GM21576 (cell line): Measurements from ENCODE around the gene MOK.
"Not testable (repeated sequence)": the region's sequence is repeated elsewhere in the genome, so short reads cannot be mapped to it uniquely, and the experiment has no call there.

Source experiments
- ATAC-seq: cut with Tn5 transposase; IDR thresholded peaks from one replicate; pipeline ENCODE4 v1.9.1; 2021; ENCODE audit warnings: mild to moderate bottlenecking, moderate library complexity; ENCODE audit not compliant: unreplicated experiment

Gene MOK

DNA sequence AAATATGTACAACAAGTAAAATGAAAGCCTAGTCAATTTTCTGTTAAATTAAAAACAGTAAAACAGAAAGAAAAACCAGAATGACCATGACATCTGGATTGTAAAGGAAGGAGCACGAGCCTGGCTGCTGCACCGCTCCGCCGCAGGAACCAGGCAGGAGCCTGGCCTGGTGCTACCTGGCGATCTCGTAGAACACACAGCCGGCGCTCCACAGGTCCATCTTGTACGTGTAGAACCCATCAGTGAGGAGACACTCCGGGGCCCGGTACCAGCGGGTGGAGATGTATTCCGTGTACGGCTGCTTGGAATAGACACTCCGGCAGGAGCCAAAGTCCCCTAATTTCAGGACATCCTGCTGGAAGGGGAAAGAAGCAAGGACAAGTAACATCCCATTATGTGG lies 54.3 kb downstream of the MOK start:
- no peak for ATAC-seq

DNA sequence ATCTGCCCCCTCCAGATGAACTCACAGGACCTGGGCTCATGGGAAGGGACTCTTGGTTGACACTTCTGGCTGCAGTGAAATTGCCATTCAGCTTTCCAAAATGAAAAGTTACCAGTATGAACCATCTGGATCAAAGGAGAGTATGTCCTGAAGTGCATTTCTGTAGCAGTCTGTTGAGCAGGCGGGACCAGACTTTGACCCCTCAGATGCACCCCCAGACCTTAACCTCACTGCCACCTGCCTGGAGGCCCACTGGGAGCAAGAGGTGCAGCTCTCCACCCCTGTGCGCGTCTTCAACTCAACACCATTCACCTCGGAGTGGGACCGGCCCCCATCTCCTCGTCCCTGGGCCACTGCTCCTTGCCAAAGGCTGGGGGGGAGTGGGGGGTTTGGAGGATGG lies 55.0 kb downstream of the MOK start:
- no peak for ATAC-seq

DNA sequence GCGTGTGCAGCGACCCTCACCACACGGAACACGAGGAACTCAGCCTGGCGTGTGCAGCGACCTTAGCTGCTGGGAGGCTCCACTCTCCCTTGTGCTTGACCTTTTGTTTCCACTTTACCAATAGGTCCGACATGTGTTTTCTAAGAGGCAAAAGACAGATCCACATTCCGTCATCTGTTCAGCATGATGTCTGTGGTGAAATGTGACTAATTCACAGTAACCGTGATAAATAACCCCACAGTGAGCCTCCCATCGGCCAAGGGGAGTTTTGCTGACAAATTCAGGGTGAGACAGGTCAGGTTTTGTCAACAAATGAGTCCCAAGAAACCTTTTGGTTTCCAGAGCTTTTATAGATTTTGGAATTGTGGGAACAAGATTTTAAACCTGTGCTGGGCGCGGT lies 55.9 kb downstream of the MOK start:
- ATAC-seq = no peak

DNA sequence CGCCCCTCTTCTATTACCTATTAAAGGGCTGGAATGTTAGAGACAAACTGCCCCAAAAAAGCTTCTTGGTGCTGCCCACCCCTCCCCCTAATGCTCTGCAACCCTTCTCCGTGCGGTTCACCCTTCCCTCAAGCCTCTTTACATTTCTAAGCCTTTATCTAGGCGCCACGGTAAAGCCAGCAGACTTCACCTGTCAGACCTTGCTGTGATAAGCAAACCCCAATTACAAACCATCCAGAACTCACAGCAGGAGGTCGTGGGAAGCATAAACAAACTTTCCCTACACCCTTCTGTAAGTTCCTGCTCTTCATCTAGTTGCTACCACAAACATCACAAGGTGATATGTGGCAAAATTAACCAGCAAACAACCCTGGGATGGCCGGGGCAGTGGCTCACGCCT lies 56.8 kb downstream of the MOK start:
- ATAC-seq = no peak

DNA sequence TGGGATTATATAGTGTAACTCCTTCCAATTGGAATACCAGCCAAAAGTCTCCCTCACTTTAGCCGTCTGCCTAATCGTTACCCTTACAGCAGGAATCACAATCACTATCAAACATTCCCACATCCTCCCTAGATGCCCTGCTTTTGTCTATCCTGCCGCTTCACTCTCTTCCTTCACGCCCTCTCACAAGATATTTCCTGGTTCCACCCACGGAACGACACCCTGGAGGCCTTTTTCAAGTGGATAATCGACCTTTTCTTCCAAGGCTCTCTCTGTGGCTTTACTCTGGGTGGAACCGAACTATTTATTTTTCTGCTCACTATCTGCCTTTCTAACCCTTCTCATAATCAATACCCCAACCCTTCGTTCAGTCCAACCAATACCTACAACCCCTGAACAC lies 58.9 kb downstream of the MOK start:
- ATAC-seq = no peak

DNA sequence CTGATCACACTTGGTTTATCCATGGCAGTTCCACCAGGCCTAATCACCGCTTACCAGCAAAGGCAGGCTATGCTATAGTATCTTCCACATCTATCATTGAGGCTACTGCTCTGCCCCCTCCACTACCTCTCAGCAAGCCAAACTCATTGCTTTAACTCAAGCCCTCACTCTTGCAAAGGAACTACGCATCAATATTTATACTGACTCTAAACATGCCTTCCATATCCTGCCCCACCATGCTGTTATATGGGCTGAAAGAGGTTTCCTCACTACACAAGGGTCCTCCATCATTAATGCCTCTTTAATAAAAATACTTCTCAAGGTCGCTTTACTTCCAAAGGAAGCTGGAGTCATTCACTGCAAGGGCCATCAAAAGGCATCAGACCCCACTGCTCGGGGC lies 61.2 kb downstream of the MOK start:
- ATAC-seq = not testable (repeated sequence)

DNA sequence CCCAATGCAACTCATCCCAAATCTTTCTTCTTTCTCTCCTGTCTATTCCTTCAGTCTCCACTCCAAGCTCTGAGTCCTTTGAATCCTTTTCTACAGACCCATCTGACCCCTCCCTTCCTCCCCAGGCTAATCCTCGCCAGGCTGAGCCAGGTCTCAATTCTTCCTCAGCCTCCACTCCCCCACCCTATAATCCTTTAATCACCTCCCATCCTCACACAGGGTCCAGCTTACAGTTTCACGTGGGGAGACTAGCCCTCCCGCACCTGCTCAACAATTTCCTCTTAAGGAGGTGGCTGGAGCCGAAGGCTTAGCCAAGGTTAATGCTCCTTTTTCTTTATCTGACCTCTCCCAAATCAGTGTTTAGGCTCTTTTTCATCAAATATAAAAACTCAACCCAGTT lies 63.8 kb downstream of the MOK start:
- ATAC-seq = no peak

DNA sequence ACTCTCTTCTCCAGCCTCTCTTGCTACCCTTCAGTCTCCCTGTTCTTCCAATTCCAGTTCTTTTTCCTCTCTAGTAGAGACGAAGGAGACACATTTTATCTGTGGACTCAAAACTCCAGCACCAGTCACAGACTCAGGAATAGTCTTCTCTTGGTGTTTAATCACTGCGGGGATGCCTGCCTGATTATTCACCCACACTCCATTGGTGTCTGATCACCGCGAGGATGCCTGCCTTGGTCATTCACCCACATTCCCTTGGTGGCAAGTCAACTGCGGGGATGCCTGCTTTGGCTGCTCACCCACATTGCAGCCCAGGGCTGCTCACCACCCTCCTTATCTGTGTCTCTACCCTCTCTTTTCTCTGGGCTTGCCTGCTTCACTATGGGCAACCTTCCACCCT lies 64.5 kb downstream of the MOK start:
- not testable (repeated sequence) for ATAC-seq

DNA sequence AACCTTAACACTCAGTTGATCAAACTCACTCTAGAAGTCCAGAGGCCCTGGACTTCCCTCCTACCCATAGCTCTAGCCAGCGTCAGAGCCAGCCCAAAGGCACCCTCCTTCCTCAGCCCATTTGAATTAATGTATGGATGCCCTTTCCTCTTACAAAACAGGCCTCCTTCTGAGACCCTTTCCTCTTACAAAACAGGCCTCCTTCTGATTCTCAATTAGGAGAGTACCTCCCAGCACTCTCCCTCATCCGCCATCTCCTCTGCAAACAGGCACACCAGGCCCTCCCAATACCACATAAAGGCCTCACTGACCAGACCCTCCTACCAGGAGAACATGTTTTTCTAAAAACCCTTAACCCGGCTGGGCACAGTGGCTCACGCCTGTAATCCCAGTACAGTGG lies 65.7 kb downstream of the MOK start:
- ATAC-seq = no peak

DNA sequence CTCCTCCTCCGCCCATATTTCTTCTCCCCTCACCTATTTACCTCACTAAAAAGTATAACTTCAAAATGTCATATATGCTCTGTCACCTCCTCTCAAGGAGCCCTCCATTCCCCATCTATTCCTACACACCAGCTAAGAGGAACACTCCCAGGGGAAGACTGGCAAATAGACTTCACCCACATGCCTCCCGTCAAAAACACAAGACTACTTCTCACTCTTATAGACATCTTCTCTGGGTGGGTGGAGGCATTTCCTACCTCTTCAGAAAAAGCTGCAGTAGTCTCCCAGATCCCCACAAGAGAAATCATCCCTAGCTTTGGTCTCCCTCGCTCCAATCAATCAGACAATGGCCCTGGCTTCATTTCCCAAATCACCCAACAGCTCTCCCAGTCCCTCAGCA lies 66.2 kb downstream of the MOK start:
- no peak for ATAC-seq

DNA sequence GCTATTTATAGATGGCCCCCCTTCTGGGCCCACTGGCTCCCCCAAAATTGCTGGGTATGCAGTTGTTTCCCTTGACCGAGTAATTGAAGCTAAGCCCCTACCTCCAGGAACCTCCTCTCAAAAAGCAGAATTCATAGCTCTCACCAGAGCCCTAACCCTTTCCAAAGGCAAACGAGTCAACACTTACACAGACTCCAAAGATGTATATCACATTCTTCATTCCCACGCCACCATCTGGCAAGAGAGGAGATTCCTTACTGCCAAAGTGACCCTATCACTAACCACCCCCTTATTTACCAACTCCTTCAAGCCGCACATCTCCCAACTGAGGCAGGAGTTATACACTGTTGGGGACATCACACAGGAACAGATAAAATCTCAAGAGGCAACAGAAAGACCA lies 66.8 kb downstream of the MOK start:
- ATAC-seq = no peak

DNA sequence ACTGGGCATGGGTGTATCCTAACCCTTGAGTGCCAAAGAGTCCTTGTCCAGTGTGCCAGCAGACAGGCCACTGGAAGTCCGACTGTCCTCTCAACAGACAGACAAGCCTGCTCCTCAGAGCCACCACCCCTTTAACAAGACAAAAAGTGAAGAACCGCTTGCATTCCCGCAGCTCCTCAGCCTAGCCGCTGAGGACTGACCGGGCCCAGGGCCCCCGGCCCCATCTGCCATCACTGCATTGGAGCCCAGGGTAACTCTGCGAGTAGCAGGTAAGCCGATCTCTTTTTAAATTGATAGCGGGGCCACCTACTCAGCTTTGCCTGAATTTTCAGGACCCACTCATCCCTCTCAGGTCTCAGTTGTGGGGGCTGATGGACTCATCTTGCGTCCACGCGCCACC lies 68.9 kb downstream of the MOK start:
- ATAC-seq = no peak

DNA sequence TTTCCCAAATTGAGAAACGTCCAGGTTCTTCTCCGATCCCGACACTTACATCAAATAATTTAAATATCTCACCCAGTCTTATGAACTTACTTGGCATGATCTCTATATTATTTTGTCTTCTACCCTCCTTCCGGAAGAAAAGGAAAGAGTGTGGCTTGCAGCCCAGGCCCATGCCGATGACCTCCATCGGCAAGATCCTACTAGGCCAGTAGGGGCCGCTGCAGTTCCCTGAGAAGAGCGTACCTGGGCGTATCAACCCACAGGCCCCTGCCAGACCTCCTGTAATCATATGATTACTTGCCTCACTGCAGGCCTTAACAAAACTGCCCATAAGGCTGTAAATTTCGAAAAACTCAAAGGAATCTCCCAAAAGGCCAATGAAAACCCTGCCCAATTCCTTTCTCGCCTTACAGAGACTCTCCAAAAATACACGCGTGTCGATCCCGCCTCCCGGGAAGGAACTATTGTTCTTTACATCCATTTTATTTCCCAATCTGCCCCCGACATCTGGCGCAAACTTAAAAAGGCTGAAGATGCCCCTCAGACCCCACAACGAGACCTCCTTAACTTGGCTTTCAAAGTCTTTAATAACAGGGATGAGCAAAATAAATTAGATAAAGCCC lies 69.6 kb downstream of the MOK start:
- ATAC-seq = peak; percentile 89

DNA sequence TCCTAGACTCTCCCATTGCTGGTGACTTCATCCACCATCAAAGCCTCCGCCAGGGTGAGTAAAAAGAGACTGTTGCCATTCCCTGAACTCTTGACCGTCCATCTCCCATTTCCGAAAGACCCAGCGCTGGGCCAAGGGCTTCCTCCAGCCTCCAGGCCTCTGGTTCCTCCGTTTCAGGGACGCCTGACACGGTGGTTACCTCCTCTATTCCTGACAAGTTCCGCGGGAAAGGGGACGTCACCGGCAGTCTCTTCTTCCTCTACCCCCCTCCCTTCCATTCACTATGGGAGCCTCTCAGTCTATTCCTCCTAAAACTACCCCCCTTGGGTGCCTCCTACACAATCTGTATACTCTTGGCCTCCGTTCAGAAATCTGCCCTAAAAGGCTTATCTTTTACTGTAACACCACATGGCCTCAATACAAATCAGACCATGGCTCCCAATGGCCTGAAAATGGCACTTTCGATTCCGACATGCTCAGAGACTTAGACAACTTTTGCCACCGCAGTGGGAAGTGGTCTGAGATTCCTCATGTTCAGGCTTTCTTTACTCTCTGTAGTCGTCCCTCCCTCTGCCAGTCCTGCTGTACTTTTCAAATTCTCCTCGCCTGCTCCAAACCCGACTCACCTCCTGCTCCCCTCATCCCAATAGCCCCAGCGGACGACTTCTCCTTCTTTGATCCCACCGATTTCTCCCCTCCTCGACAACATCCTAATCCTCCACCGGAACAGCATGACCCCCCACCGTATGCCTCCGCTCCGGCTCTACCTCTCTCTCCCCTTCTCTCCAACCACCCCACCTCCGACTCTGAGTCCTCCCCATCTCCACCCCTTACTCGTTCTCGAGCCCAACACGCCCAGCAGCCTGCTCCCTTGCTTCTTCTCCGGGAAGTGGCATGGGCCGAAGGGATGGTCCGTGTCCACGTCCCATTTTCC lies 70.4 kb downstream of the MOK start:
- ATAC-seq = no peak

DNA sequence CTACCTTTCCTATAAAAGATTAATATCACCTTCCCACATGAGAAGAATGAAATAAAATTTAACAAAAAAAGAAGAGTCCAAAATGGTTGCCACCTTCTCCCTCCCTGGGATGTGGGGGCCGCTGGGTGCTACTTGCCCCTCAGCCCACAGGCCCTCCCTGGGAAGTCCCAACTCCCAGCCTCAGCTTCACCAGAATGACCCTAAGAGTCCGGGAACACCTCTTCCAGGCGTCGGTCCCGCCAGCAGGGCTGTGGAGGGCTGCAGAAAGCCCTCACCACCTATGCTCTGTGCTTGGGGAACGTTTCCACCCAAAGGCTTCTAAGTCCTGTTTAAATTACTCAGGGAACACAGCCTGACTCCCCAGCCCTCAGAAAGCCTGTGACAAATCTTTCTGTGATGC lies 71.9 kb downstream of the MOK start:
- ATAC-seq = no peak

DNA sequence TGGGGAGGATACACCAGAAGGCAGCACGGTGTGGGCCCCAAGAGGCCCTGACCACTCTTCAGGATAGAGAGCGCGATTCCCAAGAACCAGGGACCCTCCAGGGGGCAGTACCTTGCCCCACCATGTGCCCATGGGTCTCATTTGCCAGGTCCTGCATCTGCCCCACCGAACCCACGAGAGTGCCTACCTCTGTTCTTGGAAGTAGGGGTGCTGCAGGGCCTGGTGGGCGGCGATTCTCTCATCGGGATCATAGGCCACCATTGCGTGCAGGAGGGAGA lies 72.7 kb downstream of the MOK start:
- ATAC-seq = no peak

DNA sequence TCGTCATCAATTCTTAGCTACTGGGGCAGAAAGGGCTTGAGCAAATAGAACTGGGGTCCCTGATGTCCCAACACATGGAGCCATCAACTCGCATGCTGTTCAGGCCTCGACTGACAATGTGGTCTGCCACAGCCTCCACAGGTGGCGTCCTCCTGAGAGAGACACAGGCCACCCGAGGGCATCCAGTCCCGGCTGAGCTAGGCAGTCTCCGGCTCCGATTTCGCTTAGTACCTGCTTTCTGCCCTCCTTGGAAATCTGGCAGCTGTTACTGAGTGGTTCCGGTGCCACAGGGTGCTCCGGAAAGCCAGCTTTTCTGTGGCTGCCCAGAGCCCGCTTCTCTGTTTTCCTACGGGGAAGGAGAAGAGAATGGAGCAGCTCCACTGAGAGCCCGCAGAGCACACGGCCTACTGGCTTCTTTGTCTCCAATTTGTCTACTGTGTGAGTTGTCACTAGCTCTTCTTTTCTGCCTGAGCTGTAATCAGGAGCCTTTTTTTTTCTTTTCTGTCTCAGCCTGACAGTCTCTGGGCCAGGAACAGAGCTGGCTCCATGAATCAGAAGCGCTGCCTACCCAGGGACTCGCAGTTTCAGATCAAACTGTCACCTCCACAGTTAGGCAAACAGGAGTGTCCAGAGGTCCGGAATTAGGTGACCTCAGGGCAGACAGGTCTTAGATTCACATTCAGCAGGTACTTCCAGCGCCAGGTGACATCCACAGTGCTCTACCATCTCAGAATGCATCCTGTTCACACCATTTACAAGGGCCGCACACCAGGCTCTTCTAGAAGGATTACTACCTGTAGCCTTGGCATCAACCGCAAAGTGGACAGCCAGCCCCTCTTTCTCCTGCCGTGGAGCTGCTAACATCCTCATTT lies 73.3 kb downstream of the MOK start:
- no peak for ATAC-seq

DNA sequence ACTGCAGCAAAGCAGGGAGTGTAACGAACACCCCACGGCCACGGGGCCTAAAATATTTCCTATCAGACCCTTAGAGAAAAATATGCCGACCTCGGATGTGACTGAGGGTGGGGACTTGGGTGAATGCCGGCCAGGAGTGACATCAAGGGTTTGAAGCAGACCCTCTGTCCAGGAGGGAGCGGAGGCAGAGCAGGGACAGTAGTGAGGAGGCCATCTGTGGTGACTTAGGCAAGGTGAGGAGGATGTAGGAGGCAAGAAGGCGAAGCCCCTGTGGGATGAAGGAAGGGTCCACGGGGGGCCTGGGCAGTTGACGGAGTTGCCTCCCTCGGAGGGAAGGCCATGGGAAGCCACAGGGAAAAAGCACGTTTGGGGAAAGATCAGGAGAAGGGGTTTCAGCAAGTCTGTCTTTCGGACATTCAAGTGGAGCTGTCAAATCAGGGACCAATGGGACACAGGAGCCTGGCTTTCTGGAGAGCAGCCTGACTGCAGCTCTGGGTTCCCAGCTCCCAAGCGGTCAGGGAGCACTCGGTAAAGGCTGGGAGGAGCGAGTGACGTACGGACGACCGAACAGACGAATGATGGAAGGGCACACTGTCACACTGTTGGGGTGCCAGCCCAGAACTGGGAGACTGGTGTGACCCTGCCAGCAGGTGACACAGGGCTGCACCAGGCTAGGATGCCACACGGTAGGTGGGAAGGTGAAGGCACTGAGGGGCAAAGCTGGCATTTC lies 74.3 kb downstream of the MOK start:
- no peak for ATAC-seq

DNA sequence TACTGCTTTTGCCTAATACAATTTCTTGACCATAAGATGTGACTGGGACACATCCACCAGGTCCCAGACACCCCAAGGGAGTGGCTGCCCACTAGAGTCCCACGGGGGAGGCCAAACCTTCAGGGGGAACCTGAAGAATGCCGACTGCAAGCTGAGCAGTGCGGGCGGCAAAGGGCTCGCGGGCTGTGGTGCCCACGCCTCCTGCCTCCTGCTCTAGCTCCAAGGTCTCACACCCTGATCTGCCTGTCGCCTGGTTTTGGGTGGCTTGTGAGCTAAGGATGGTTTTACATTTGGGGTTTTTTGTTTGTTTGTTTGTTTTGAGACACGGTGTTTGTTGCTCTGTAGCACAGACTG lies 75.2 kb downstream of the MOK start:
- ATAC-seq = no peak

DNA sequence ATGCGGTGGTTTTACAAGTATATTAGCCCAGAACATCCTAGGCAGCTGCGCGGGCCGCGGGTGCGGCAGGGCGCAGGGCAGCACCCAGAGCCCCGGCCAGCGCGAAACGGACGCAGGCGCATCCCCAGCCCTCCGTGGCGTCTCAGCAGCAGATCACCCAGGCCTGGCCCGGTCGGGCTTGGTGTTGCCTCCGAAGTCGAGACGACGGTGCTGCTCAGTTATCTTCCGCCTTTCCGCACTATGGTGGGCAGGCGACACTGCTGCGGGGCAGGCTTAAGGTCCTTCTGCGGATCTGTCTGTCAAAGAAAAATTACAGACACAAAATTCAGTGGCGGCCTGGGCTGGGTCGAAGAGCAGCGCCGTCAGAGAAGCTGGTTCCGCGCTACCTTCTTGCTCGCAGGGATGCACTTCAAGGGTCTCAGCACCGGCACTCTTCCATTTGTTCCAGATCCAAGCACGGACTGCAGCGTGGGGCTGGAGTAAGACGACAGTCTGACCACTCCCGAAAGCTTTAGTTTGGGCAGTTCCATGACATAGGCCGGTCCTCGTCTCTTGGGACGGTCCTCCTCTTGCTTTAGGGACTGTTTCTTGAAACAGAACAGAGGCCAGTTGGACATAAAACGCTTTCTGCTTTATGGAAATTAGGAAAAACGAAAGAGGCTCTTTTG lies 75.8 kb downstream of the MOK start:
- ATAC-seq = no peak
